Adrenal gland (tissue), 12 donors: Measurements from ENCODE around the gene PRDM8. TPM values are rescaled to one million over a fixed set of nuclear protein-coding genes. Genes with fewer than 3 reads are reported as not detected.

ENCODE experiments used
- DNase-seq, 7 donors: peaks; one replicate each; pipeline ENCODE4 v3.0.0-alpha.2; 2019 to 2020
- H3K27ac ChIP-seq, 5 donors: fragments of 200-600 bp; sonication (generic) in 4 of 5; 1 replicate in 3 of 5; 2 replicates in 2 of 5; pipeline versions ENCODE4 v1.5.1 to v1.8.0; 2016 to 2020; ENCODE audit warnings: mild to moderate bottlenecking in 1 of 5
- H3K27me3 ChIP-seq: fragments of 200-600 bp; 2 replicates; pipeline ENCODE4 v1.8.0; 2021
- H3K36me3 ChIP-seq, 2 donors: fragments of 200-600 bp; replicated peaks in 1 of 2; 1 replicate in 1 of 2; 2 replicates in 1 of 2; pipeline versions ENCODE4 v1.5.1 to v1.8.0; 2018 to 2022
- H3K4me1 ChIP-seq, 2 donors: fragments of 200-600 bp; replicated peaks in 1 of 2; 1 replicate in 1 of 2; 2 replicates in 1 of 2; pipeline versions ENCODE4 v1.5.1 to v1.8.0; 2018 to 2021
- H3K4me3 ChIP-seq, 4 donors: fragments of 200-600 bp; sonication (generic) in 3 of 4; one replicate each; pipeline ENCODE4 v1.5.1; 2016 to 2018
- H3K9me3 ChIP-seq, 3 donors: fragments of 200-600 bp; sonication (generic) in 1 of 3; replicated peaks in 1 of 3; 1 replicate in 2 of 3; 2 replicates in 1 of 3; pipeline versions ENCODE4 v1.5.1 to v1.8.0; 2016 to 2021
- POLR2A ChIP-seq, 2 donors: fragments of 450-650 bp; IDR thresholded peaks; one replicate each; pipeline ENCODE4 v1.6.1; 2017; ENCODE audit warnings: antibody characterized with exemption in 2 of 2, mild to moderate bottlenecking in 2 of 2, moderate library complexity in 1 of 2
- WGBS, 4 donors: extraction: QIAGEN DNeasy Blood & Tissue Kit in 2 of 4; methylation state at CpG; one replicate each; pipeline versions ENCODE4 v1.1.5 to v1.1.7; 2013 to 2017; 5-methylcytosine and 5-hydroxymethylcytosine counted together
- intact Hi-C, 2 donors: fragments of 100-400 bp; cut with DNase I; formaldehyde crosslinking; loops; one replicate each; pipeline versions ENCODE4 v1.14.1 to v1.15.0; 2022 to 2023
- polyA plus RNA-seq, 3 donors: library from polyadenylated mRNA; stranded (reverse); fragments of 200-250 nt in 2 of 3; fragments of 350-450 nt in 1 of 3; fragmentation: Illumina TruSeq in 1 of 3; extraction: RNeasy Lipid Tissue Mini Kit (QIAGEN cat#74804) in 1 of 3; gene quantifications; one replicate each; pipeline ENCODE4 v1.2.3, GENCODE V29; 2013 to 2014
- total RNA-seq, 9 donors: library from RNA; depleted of rRNA in 4 of 9; stranded (reverse); fragments of >200 nt in 4 of 9; fragments of 120-200 nt in 1 of 9; fragmentation: NEBNext Ultra II Directional in 1 of 9; extraction: Animal tissue kit (Norgen Biotek cat#: 25700) in 1 of 9; gene quantifications; one replicate each; pipeline versions ENCODE4 v1.1.0 to v1.2.4, GENCODE V29; 2013 to 2023
- TF ChIP-seq, protein P1 (sequence below), 6 experiments: fragments of 450-650 bp in 4 of 6; fragments of 200-600 bp in 2 of 6; sonication (generic) in 1 of 6; IDR thresholded peaks; 1 replicate in 5 of 6; 2 replicates in 1 of 6; pipeline versions ENCODE4 v1.5.1 to v1.8.0; 2016 to 2021; ENCODE audit warnings: antibody characterized with exemption in 6 of 6, mild to moderate bottlenecking in 2 of 6, moderate library complexity in 1 of 6
- donor health status: healthy with polysubstance abuse.
- donor health status: Bipolar disorder and iron deficiency.
- donor health status: DM: yes; HTN: yes; CAD: no.
- donor health status: DM: no; HTN: no; CAD: no.
- donor health status: DM: no; HTN: no; CAD: no.
- donor health status: DM: yes; HTN: yes; CAD: no.

PRDM8 gene
- total and polyA plus RNA-seq, 12 donors, result 0.36 to 5.0 (median 1.6) TPM

DNA sequence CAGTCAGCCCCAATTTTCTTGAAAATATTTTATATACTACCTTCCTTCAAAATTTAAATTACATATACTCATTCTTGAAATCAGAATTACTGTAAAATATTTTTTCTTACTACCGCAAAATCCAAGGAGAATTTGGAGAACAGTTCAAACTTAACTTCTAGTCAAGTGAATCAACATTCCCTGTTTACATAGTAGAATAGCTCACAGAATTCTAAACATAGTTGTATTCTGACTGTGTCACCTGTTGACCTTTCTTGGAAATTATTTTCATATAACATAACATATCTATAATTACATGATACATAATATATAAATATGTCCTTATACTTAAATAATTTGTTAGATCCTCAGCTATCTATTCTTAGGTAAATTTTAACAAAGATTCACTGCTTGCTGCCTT, 38.1 kb downstream of the PRDM8 start:
- TF ChIP-seq, protein P1, sequence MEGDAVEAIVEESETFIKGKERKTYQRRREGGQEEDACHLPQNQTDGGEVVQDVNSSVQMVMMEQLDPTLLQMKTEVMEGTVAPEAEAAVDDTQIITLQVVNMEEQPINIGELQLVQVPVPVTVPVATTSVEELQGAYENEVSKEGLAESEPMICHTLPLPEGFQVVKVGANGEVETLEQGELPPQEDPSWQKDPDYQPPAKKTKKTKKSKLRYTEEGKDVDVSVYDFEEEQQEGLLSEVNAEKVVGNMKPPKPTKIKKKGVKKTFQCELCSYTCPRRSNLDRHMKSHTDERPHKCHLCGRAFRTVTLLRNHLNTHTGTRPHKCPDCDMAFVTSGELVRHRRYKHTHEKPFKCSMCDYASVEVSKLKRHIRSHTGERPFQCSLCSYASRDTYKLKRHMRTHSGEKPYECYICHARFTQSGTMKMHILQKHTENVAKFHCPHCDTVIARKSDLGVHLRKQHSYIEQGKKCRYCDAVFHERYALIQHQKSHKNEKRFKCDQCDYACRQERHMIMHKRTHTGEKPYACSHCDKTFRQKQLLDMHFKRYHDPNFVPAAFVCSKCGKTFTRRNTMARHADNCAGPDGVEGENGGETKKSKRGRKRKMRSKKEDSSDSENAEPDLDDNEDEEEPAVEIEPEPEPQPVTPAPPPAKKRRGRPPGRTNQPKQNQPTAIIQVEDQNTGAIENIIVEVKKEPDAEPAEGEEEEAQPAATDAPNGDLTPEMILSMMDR (IDR thresholded peaks at IDR 0.05), result no peak
- TF ChIP-seq POLR2A (IDR thresholded peaks at IDR 0.05), result no peak
- no peak overlapping the region for H3K4me3 ChIP-seq
- H3K4me1 ChIP-seq, result no peaks in the 10 kb centered on the region
- peaks cover 16% of the 10 kb centered on the region for H3K27me3 ChIP-seq
- H3K9me3 ChIP-seq, result no peaks in the 10 kb centered on the region
- no peak for DNase-seq
- intact Hi-C loops, result no loop called here
- 87 to 100% (median 93%) methylated on average over 1 of the region's 1 CpG for WGBS, 4 donors
- H3K27ac ChIP-seq, result no peak overlapping the region
- no peaks in the 10 kb centered on the region for H3K36me3 ChIP-seq

DNA sequence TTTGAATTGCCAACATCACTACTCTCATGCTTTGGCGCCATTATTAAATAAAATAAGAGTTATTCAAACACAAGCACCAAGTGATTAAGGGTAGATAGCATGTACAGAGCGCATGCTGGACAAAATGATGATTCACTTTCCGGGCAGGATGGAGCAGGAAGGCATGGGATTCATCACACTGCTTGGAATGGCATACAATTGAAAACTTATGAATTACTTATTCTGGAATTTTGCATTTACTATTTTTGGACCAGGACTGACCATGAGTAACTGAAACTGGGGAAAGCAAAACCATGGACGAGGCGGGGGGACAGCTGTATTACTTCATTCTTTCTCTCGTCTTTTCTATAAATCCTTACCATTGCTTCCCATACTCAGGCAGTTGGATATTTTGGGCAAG, 40.7 kb downstream of the PRDM8 start:
- Histone ChIP-seq H3K36me3 (no peaks in the 10 kb centered on the region), H3K4me1 (no peaks in the 10 kb centered on the region), H3K27me3 (peaks cover 16% of the 10 kb centered on the region), H3K4me3 (no peak overlapping the region), H3K27ac (no peak overlapping the region), H3K9me3 (no peaks in the 10 kb centered on the region)
- WGBS, 4 donors, result 70 to 78% (median 75%) methylated on average over 6 of the region's 6 CpGs
- TF ChIP-seq, protein P1 (IDR thresholded peaks at IDR 0.05), result no peak
- intact Hi-C loops, result no loop called here
- no peak for DNase-seq

DNA sequence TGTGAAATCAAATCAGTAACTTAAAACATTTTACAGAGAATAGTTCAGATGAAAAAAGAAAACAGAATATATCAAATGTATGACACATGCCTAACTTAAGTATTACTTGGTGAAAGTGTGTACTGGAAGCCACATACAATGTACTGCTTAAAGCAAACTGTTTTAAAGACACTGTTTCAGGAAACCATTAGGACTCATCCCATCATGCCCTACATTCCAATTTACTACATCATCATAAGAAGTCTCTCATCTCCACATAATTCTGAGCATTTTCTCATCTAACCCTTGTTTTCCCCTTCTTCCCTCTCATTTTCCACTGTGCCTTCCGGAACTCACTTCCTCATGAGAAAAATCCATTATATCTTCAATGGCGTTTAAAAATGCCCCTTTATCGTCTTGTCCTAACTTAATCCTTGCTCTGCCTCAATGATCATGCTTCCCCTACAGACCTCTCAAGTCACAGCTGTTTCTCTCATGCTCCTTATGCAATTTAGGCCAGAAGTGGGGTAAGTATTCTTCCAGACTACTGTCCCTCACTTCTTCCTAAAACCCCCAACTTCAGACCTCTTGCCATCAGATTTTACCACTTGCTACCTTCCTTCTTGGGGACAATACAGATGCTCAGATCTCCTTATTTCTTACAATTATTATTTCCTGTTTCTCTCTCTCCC, 42.3 kb downstream of the PRDM8 start:
- 77 to 84% (median 83%) methylated on average over 3 of the region's 3 CpGs for WGBS, 4 donors
- Histone ChIP-seq H3K4me3 (no peak overlapping the region), H3K4me1 (no peaks in the 10 kb centered on the region), H3K27ac (no peak overlapping the region), H3K36me3 (no peaks in the 10 kb centered on the region), H3K27me3 (peaks cover 10% of the 10 kb centered on the region), H3K9me3 (no peaks in the 10 kb centered on the region)
- TF ChIP-seq POLR2A (IDR thresholded peaks at IDR 0.05), result no peak
- TF ChIP-seq, protein P1 (IDR thresholded peaks at IDR 0.05), result no peak
- no peak for DNase-seq
- intact Hi-C loops, result no loop called here

DNA sequence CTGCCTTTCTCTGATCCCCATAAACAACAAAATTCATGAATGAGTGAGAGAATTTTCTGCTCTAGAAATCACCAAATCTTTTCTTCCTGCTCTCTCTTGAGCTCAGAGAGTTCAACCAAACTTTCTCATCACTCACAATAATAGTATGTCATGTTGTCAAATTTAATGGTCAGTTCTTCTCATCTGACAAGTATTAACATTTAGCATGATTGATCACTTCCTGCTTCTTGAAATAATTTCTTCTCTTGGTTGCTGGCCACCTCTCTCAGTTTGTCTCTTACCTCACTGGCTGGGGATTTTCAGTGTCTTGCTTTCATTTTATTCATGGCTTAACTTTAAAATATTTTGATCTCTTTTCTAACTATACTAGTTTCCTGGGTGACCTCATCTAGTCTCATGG, 43.7 kb downstream of the PRDM8 start:
- no peaks in the 10 kb centered on the region for H3K4me1 ChIP-seq
- H3K27me3 ChIP-seq, result peaks cover 4% of the 10 kb centered on the region
- H3K4me3 ChIP-seq, result no peak overlapping the region
- intact Hi-C loops, result no loop called here
- H3K27ac ChIP-seq, result no peak overlapping the region
- no peaks in the 10 kb centered on the region for H3K36me3 ChIP-seq
- H3K9me3 ChIP-seq, result no peaks in the 10 kb centered on the region
- DNase-seq, result no peak
- TF ChIP-seq POLR2A (IDR thresholded peaks at IDR 0.05), result no peak
- TF ChIP-seq, protein P1 (IDR thresholded peaks at IDR 0.05), result no peak
